IMR-90 (cell line): ENCODE measurements around the gene FRS3. TPM values are rescaled to one million over a fixed set of nuclear protein-coding genes. Genes with fewer than 3 reads are reported as not detected.

Experiments used
- ATAC-seq: fragments of 200-7000 bp; cut with Tn5 transposase; 2 replicates; pipeline ENCODE4 v1.9.1; 2020; ENCODE audit warnings: low read depth, mild to moderate bottlenecking, moderate library complexity
- BruUV-seq: library from RNA; stranded (reverse); fragments of 400-500 nt; replicated peaks from 2 replicates; lab custom pipeline; 2021; lab: Mats Ljungman, UMichigan
- CTCF ChIA-PET: fragments of 300-600 bp; formaldehyde crosslinking; extraction: SDS; loops from one replicate; lab custom pipeline; 2021; ENCODE audit warnings: antibody characterized with exemption; lab: Yijun Ruan, JAX
- POLR2A ChIA-PET: fragments of 300-600 bp; sonication (Branson Sonifier 250); formaldehyde crosslinking; loops from one replicate; lab custom pipeline; 2022; ENCODE audit warnings: antibody characterized with exemption; ENCODE audit not compliant: unreplicated experiment; lab: Charles Lee
- DNase-seq: peaks from one replicate; pipeline ENCODE4 v3.0.0; 2013
- H2AFZ ChIP-seq: replicated peaks from 2 replicates; pipeline ENCODE3; 2013; ENCODE audit warnings: low read length, mild to moderate bottlenecking; ENCODE audit not compliant: poor library complexity
- H2AK5ac ChIP-seq: 2 replicates; pipeline ENCODE4 v1.6.1; 2013; ENCODE audit warnings: low read depth, low read length, inconsistent platforms
- H2AK9ac ChIP-seq: replicated peaks from 2 replicates; pipeline ENCODE3; 2013; ENCODE audit warnings: mild to moderate bottlenecking, low read depth, low read length, moderate library complexity; ENCODE audit not compliant: poor library complexity
- H2BK120ac ChIP-seq: 2 replicates; pipeline ENCODE4 v1.6.1; 2013; ENCODE audit warnings: low read depth, low read length, inconsistent platforms
- H2BK15ac ChIP-seq: 3 replicates; pipeline ENCODE4 v1.6.1; 2013; ENCODE audit warnings: low read depth, low read length, inconsistent platforms
- H2BK20ac ChIP-seq: 2 replicates; pipeline ENCODE4 v1.6.1; 2013; ENCODE audit warnings: low read depth, mild to moderate bottlenecking, inconsistent platforms, low read length, moderate library complexity
- H2BK5ac ChIP-seq: 2 replicates; pipeline ENCODE4 v1.6.1; 2013; ENCODE audit warnings: mild to moderate bottlenecking, low read depth, low read length, inconsistent platforms; ENCODE audit not compliant: poor library complexity, severe bottlenecking
- H3K14ac ChIP-seq: replicated peaks from 2 replicates; pipeline ENCODE4 v1.6.1; 2013; ENCODE audit warnings: low read depth, low read length, inconsistent platforms
- H3K18ac ChIP-seq: 2 replicates; pipeline ENCODE4 v1.6.1; 2013; ENCODE audit warnings: low read depth, low read length, control low read depth
- H3K23ac ChIP-seq: 2 replicates; pipeline ENCODE4 v1.6.1; 2013; ENCODE audit warnings: low read depth, low read length, inconsistent platforms
- H3K27ac ChIP-seq: 2 replicates; pipeline ENCODE4 v1.5.1; 2013; ENCODE audit warnings: mild to moderate bottlenecking, control low read depth, low read length; ENCODE audit not compliant: insufficient read depth
- H3K27me3 ChIP-seq: 2 replicates; pipeline ENCODE4 v1.6.1; 2013; ENCODE audit warnings: low read length; ENCODE audit not compliant: control insufficient read depth, insufficient read depth
- H3K36me3 ChIP-seq: 2 replicates; pipeline ENCODE4 v1.6.1; 2013; ENCODE audit warnings: low read length, mixed read lengths; ENCODE audit not compliant: control insufficient read depth, insufficient read depth
- H3K4ac ChIP-seq: 2 replicates; pipeline ENCODE4 v1.6.1; 2013; ENCODE audit warnings: low read depth, low read length, inconsistent platforms
- H3K4me1 ChIP-seq: 2 replicates; pipeline ENCODE4 v1.6.1; 2013; ENCODE audit warnings: low read length, mixed read lengths; ENCODE audit not compliant: control insufficient read depth, insufficient read depth
- H3K4me2 ChIP-seq: 2 replicates; pipeline ENCODE4 v1.6.1; 2013; ENCODE audit warnings: low read depth, mild to moderate bottlenecking, control low read depth, low read length, moderate library complexity
- H3K4me3 ChIP-seq: 2 replicates; pipeline ENCODE4 v1.5.1; 2013; ENCODE audit warnings: low read depth, mild to moderate bottlenecking, control low read depth, low read length, moderate library complexity; ENCODE audit not compliant: insufficient read depth
- H3K56ac ChIP-seq: 2 replicates; pipeline ENCODE4 v1.6.1; 2013; ENCODE audit warnings: low read length, inconsistent platforms; ENCODE audit not compliant: insufficient read depth; ENCODE audit errors: extremely low read depth
- H3K79me1 ChIP-seq, 2 experiments: 2 replicates each; pipeline ENCODE4 v1.6.1; 2013; ENCODE audit warnings: low read length in 2 of 2, inconsistent platforms in 1 of 2, low read depth in 1 of 2
- H3K9ac ChIP-seq: 2 replicates; pipeline ENCODE4 v1.6.1; 2013; ENCODE audit warnings: low read depth, low read length, control low read depth
- H3K9me1 ChIP-seq: 2 replicates; pipeline ENCODE4 v1.6.1; 2013; ENCODE audit warnings: low read length, inconsistent platforms; ENCODE audit not compliant: insufficient read depth
- H3K9me3 ChIP-seq: 2 replicates; pipeline ENCODE4 v1.6.1; 2013; ENCODE audit warnings: low read length; ENCODE audit not compliant: control insufficient read depth, insufficient read depth
- H4K20me1 ChIP-seq: 2 replicates; pipeline ENCODE4 v1.6.1; 2013; ENCODE audit warnings: low read length, inconsistent platforms; ENCODE audit not compliant: insufficient read depth
- H4K5ac ChIP-seq: 2 replicates; pipeline ENCODE4 v1.6.1; 2013; ENCODE audit warnings: mild to moderate bottlenecking, low read depth, low read length, control low read depth
- H4K8ac ChIP-seq, 2 experiments: 2 replicates each; pipeline ENCODE4 v1.6.1; 2013; ENCODE audit warnings: low read depth in 2 of 2, low read length in 2 of 2, control low read depth in 1 of 2, inconsistent platforms in 1 of 2
- H4K91ac ChIP-seq: 2 replicates; pipeline ENCODE4 v1.6.1; 2013; ENCODE audit warnings: low read depth, low read length, inconsistent platforms; ENCODE audit not compliant: insufficient read depth
- BHLHE40 ChIP-seq: fragments of 150-350 bp; IDR thresholded peaks from 2 replicates; pipeline ENCODE4 v1.6.1; 2016; ENCODE audit warnings: mild to moderate bottlenecking, low read depth, low read length
- FOS ChIP-seq: fragments of 150-350 bp; IDR thresholded peaks from 2 replicates; pipeline ENCODE4 v1.6.1; 2016; ENCODE audit warnings: low read depth, low read length
- MAFK ChIP-seq: IDR thresholded peaks from 2 replicates; pipeline ENCODE4 v1.6.1; 2012; ENCODE audit warnings: low read depth, low read length, improper control_type of control experiment
- MXI1 ChIP-seq: IDR thresholded peaks from 2 replicates; pipeline ENCODE4 v1.6.1; 2012; ENCODE audit warnings: low read depth, mild to moderate bottlenecking, low read length, moderate library complexity, borderline replicate concordance
- WGBS, 2 experiments: methylation state at CpG; one replicate each; pipeline versions ENCODE4 v1.1.5 to v1.1.7; 2013; ENCODE audit warnings: missing lambda C conversion rate in 2 of 2; ENCODE audit not compliant: insufficient read length in 1 of 2; ENCODE audit errors: extremely low coverage in 2 of 2; 5-methylcytosine and 5-hydroxymethylcytosine counted together
- dilution Hi-C: fragments of 300-500 bp; cut with HindIII; formaldehyde crosslinking; loops from one replicate; pipeline ENCODE4 v1.14.3; 2018; ENCODE audit warnings: low sequenced_read_pairs; ENCODE audit not compliant: unreplicated experiment
- in situ Hi-C: fragments of 300-500 bp; cut with MboI; formaldehyde crosslinking; loops from 3 replicates; pipeline ENCODE4 v1.14.3; 2019; ENCODE audit warnings: low sequenced_read_pairs, inconsistent platforms, mixed read lengths
- intact Hi-C: fragments of 100-400 bp; cut with micrococcal nuclease; formaldehyde crosslinking; loops from 2 replicates; pipeline ENCODE4 v1.10.0; 2022
- polyA plus RNA-seq, 3 experiments: library from polyadenylated mRNA; depleted of rRNA; stranded (reverse); fragments of >200 nt; gene quantifications; 2 replicates each; pipeline ENCODE4 v1.2.3, GENCODE V29; 2012; ENCODE audit warnings: low replicate concordance in 1 of 3
- total RNA-seq: library from RNA; depleted of rRNA; stranded (reverse); fragments of >200 nt; gene quantifications from 2 replicates; pipeline ENCODE4 v1.2.3, GENCODE V29; 2012
- TF ChIP-seq, protein P1 (sequence below): fragments of 150-350 bp; IDR thresholded peaks from 2 replicates; pipeline ENCODE4 v1.6.1; 2017; ENCODE audit warnings: mild to moderate bottlenecking, antibody characterized with exemption, low read length, low read depth

The FRS3 gene
- total and polyA plus RNA-seq, 2 of the 4 experiments (the other 2 are of a cell fraction): 0.54 to 3.8 TPM

DNA sequence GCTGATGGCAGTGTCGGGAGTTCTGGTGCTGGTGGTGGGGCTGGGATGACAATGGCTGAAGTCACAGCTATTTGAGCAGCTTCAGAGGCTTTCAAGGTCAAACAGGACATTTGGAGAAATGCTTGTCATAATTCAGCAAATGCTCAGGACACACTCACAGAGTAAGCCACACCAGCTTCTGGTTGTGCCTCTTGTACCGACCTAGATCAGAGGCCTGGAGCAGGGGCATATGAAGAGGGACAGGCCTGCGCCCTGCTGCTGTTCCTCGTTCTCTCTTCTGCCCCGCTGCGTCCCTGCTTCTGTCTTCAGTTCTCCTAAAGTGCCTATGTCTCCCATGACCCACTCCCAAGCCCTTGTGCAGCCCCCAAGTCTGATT is 31.6 kb downstream of the FRS3 start:
- in situ Hi-C loops (no loop called here), dilution Hi-C loops (no loop called here)
- BruUV-seq: no TSS peak

More for the DNA sequence above, 31.6 kb downstream of the FRS3 start:
- Histone ChIP-seq H4K20me1 (no peaks in the 10 kb centered on the region), H2BK15ac (no peak overlapping the region), H3K9me3 (no peaks in the 10 kb centered on the region), H3K79me1 (no peaks in the 10 kb centered on the region), H3K9me1 (no peaks in the 10 kb centered on the region), H2BK5ac (no peak overlapping the region), H4K5ac (no peak overlapping the region), H3K4me1 (no peaks in the 10 kb centered on the region), H3K36me3 (no peaks in the 10 kb centered on the region), H3K27me3 (peaks cover 13% of the 10 kb centered on the region), H3K4ac (no peak overlapping the region), H2AK9ac (no peak overlapping the region), H2AK5ac (no peak overlapping the region), H3K23ac (no peak overlapping the region), H3K56ac (no peak overlapping the region), H2BK20ac (no peak overlapping the region), H4K8ac (no peak overlapping the region), H2BK120ac (no peak overlapping the region), H3K14ac (no peak overlapping the region), H4K91ac (no peak overlapping the region), H3K18ac (no peak overlapping the region), H2AFZ (no peak overlapping the region), H3K4me2 (no peak overlapping the region), H3K27ac (no peak overlapping the region), H3K9ac (no peak overlapping the region), H3K4me3 (no peak overlapping the region)
- ATAC-seq (no peak), DNase-seq (no peak)
- WGBS, 2 experiments: 85% methylated on average over 4 of the region's 6 CpGs; no CpG with 5 or more reads in 1 of the 2 experiments
- POLR2A ChIA-PET: no interaction called here
- TF ChIP-seq BHLHE40 (no peak), FOS (no peak), MXI1 (no peak), MAFK (no peak)
- TF ChIP-seq, protein P1, sequence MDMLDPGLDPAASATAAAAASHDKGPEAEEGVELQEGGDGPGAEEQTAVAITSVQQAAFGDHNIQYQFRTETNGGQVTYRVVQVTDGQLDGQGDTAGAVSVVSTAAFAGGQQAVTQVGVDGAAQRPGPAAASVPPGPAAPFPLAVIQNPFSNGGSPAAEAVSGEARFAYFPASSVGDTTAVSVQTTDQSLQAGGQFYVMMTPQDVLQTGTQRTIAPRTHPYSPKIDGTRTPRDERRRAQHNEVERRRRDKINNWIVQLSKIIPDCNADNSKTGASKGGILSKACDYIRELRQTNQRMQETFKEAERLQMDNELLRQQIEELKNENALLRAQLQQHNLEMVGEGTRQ: no peak
- intact Hi-C loops: no loop called here
- CTCF ChIA-PET: no interaction called here
